Measurements from ENCODE around the gene UNC119B.

The UNC119B gene

DNA sequence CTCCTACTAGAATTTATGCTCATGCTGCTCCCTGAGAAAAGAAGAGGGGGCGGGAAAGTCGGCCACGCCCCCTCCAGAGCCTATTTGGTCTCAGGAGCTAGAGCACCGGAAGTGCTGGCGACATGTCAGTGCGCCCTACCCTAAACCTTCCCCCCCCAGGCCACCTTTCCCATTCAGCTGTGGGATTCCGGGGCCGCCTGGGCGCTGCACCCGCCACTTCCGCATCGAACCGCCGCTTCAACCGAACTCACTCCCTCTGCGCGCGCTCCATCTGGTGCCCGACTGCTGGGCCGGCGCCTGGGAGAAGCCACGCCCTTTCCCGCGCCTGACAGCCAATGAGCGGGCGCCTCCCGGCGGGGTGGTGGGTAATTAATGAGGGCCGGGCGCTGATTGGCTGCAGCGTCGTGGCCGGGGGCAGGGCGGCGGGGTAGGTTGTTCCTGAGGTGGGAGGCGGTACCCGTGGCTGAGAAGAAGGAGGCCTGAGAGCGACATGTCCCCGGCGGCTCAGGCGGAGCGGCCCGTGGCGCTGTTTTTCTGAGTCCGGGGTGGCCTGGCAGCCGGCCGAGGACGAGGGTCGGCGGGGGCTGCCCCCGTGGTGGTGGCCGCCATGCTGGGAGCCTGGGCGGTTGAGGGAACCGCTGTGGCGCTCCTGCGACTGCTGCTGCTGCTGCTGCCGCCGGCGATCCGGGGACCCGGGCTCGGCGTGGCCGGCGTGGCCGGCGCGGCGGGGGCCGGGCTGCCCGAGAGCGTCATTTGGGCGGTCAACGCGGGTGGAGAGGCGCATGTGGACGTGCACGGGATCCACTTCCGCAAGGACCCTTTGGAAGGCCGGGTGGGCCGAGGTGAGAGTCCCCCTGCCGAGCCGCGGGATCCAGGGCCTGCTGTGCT, 23.3 kb upstream of the UNC119B start, which contains the start of gene MLEC:
MLEC (plus strand) TSS at position 460 of the 888 bp plus-strand sequence; CDS start at position 608, 148 bp downstream.
- peaks cover 29% of the 10 kb centered on the region for H3K4me1 ChIP-seq
- H3K27ac ChIP-seq: peak within 1 kb of the TSS; percentile 94
- peak within 1 kb of the TSS; percentile 88 for H3K4me2 ChIP-seq (ENCODE audit: low read length)

DNA sequence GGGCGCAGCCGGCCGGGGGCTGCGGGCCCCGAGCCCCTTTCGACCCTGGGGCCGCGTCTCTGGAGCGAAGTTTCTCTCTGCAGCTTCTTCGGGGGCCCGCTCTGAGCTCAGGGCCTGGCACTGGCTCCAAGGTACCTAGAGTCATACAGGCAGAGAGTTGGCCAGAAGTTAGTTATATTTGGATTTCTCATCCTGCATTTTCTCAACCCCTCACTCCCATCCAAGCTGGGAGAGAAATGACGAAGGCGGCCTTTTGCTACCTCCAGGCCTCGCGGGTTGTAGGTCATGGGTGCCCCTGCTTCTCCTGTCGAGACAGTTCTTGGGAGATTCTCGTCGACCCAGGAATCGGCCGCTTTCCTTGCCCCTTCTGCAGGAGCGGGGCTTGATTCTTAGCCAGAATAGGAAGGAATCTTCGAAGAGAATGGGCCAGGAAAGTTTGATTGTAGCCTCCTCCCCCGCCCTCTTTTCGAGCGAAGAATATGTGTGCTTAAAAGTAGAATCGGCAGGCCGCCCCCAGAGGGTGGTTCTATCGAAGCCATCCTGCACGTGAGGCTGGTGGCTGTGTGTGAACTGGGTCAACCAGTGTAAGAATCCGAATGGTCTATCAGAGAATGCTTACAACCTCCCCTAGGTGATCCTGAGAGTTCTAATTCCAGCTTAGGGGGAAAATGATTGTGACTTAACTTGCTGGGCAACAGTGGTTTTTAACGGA, 22.5 kb upstream of the UNC119B start:
- peaks cover 26% of the 10 kb centered on the region for H3K79me2 ChIP-seq
- H3K4me1 ChIP-seq: peaks cover 35% of the 10 kb centered on the region
- no peaks in the 10 kb centered on the region for H3K9me3 ChIP-seq (ENCODE audit: control insufficient read depth, low read length)
- TF ChIP-seq, protein P1, sequence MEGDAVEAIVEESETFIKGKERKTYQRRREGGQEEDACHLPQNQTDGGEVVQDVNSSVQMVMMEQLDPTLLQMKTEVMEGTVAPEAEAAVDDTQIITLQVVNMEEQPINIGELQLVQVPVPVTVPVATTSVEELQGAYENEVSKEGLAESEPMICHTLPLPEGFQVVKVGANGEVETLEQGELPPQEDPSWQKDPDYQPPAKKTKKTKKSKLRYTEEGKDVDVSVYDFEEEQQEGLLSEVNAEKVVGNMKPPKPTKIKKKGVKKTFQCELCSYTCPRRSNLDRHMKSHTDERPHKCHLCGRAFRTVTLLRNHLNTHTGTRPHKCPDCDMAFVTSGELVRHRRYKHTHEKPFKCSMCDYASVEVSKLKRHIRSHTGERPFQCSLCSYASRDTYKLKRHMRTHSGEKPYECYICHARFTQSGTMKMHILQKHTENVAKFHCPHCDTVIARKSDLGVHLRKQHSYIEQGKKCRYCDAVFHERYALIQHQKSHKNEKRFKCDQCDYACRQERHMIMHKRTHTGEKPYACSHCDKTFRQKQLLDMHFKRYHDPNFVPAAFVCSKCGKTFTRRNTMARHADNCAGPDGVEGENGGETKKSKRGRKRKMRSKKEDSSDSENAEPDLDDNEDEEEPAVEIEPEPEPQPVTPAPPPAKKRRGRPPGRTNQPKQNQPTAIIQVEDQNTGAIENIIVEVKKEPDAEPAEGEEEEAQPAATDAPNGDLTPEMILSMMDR (IDR thresholded peaks at IDR 0.05): no peak
- H3K27me3 ChIP-seq (ENCODE audit: control insufficient read depth, insufficient read depth, low read length): no peaks in the 10 kb centered on the region
- H3K4me2 ChIP-seq (ENCODE audit: low read length): peak overlapping the region; percentile 88
- peak overlapping the region; percentile 94 for H3K27ac ChIP-seq
- peak overlapping the region; percentile 84 for H3K4me3 ChIP-seq (ENCODE audit: low read depth, low read length)
- H3K9ac ChIP-seq: no peak overlapping the region
- H2AFZ ChIP-seq: peak overlapping the region; percentile 57
- H3K36me3 ChIP-seq (ENCODE audit: control insufficient read depth, insufficient read depth, low read length): no peaks in the 10 kb centered on the region

More for the DNA sequence above, 23.3 kb upstream of the UNC119B start, which contains the start of gene MLEC:
- H3K36me3 ChIP-seq (ENCODE audit: control insufficient read depth, insufficient read depth, low read length): no peaks in the 10 kb centered on the region
- TF ChIP-seq, protein P1 (IDR thresholded peaks at IDR 0.05): peak; percentile 29
- H3K27me3 ChIP-seq (ENCODE audit: control insufficient read depth, insufficient read depth, low read length): no peaks in the 10 kb centered on the region
- H2AFZ ChIP-seq: peak within 1 kb of the TSS; percentile 82
- peak within 1 kb of the TSS; percentile 84 for H3K4me3 ChIP-seq (ENCODE audit: low read depth, low read length)
- no peaks in the 10 kb centered on the region for H3K9me3 ChIP-seq (ENCODE audit: control insufficient read depth, low read length)
- H3K79me2 ChIP-seq: peaks cover 26% of the 10 kb centered on the region
- H3K9ac ChIP-seq: peak within 1 kb of the TSS; percentile 16

GRCh38 chr12:120688527-120689071, 21.7 kb upstream of the UNC119B start:
- H3K79me2 ChIP-seq: peaks cover 29% of the 10 kb centered on the region
- no peaks in the 10 kb centered on the region for H3K27me3 ChIP-seq (ENCODE audit: control insufficient read depth, insufficient read depth, low read length)
- H2AFZ ChIP-seq: no peak overlapping the region
- H3K9me3 ChIP-seq (ENCODE audit: control insufficient read depth, low read length): no peaks in the 10 kb centered on the region
- peak overlapping the region; percentile 84 for H3K4me3 ChIP-seq (ENCODE audit: low read depth, low read length)
- H3K9ac ChIP-seq: no peak overlapping the region
- TF ChIP-seq, protein P1 (IDR thresholded peaks at IDR 0.05): no peak
- peaks cover 41% of the 10 kb centered on the region for H3K4me1 ChIP-seq
- H3K36me3 ChIP-seq (ENCODE audit: control insufficient read depth, insufficient read depth, low read length): no peaks in the 10 kb centered on the region
- peak overlapping the region; percentile 94 for H3K27ac ChIP-seq
- peak overlapping the region; percentile 88 for H3K4me2 ChIP-seq (ENCODE audit: low read length)

- H3K27me3 ChIP-seq (ENCODE audit: control insufficient read depth, insufficient read depth, low read length): no peaks in the 10 kb centered on the region
- H3K9me3 ChIP-seq (ENCODE audit: control insufficient read depth, low read length): no peaks in the 10 kb centered on the region
- H3K4me1 ChIP-seq: peaks cover 41% of the 10 kb centered on the region
- no peak overlapping the region for H2AFZ ChIP-seq
- TF ChIP-seq, protein P1 (IDR thresholded peaks at IDR 0.05): no peak
- no peak overlapping the region for H3K9ac ChIP-seq
- H3K4me2 ChIP-seq (ENCODE audit: low read length): peak overlapping the region; percentile 88
- H3K27ac ChIP-seq: peak overlapping the region; percentile 94
- peak overlapping the region; percentile 84 for H3K4me3 ChIP-seq (ENCODE audit: low read depth, low read length)
- H3K36me3 ChIP-seq (ENCODE audit: control insufficient read depth, insufficient read depth, low read length): no peaks in the 10 kb centered on the region
- H3K79me2 ChIP-seq: peaks cover 37% of the 10 kb centered on the region
These were observed 20.7 kb upstream of the UNC119B start for GRCh38 chr12:120689397-120690082.
